GM23338 (cell line): ENCODE data around the gene ROBO1.

ENCODE experiments used
- CTCF ChIP-seq, 2 experiments: fragments of 200-600 bp in 1 of 2; sonication (generic) in 1 of 2; conservative IDR thresholded peaks; 2 replicates each; pipeline versions ENCODE4 v1.5.1 to v1.6.1; 2016 to 2017; ENCODE audit warnings: antibody characterized with exemption in 2 of 2, low read depth in 2 of 2, mild to moderate bottlenecking in 2 of 2, moderate library complexity in 1 of 2
- EZH2 ChIP-seq: fragments of 200-600 bp; sonication (generic); IDR thresholded peaks from one replicate; pipeline ENCODE4 v1.8.0; 2017; ENCODE audit warnings: antibody characterized with exemption, mild to moderate bottlenecking, low read depth; ENCODE audit not compliant: unreplicated experiment
- EZH2phosphoT487 ChIP-seq: fragments of 200-600 bp; sonication (generic); IDR thresholded peaks from one replicate; pipeline ENCODE4 v1.8.1; 2018; ENCODE audit warnings: antibody characterized with exemption; ENCODE audit not compliant: unreplicated experiment
- JUNB ChIP-seq: IDR thresholded peaks from one replicate; pipeline ENCODE4 v1.6.1; 2016; ENCODE audit warnings: antibody characterized with exemption; ENCODE audit not compliant: unreplicated experiment
- NANOG ChIP-seq: IDR thresholded peaks from 2 replicates; pipeline ENCODE4 v1.6.1; 2016; ENCODE audit warnings: antibody characterized with exemption, borderline replicate concordance
- POLR2AphosphoS5 ChIP-seq: IDR thresholded peaks from 2 replicates; pipeline ENCODE4 v1.6.1; 2016; ENCODE audit warnings: antibody characterized with exemption, low read depth
- REST ChIP-seq: IDR thresholded peaks from one replicate; pipeline ENCODE4 v1.6.1; 2018; ENCODE audit warnings: antibody characterized with exemption; ENCODE audit not compliant: unreplicated experiment
- ZNF114 ChIP-seq: fragments of 250-450 bp; sonication (Bioruptor Pico); IDR thresholded peaks from 2 replicates; pipeline ENCODE4 v1.5.0; 2020; ENCODE audit warnings: mild to moderate bottlenecking, moderate library complexity
- TF ChIP-seq, protein P1 (sequence below): IDR thresholded peaks from 2 replicates; pipeline ENCODE4 v1.6.1; 2016; ENCODE audit warnings: antibody characterized with exemption

- TF ChIP-seq, protein P1, sequence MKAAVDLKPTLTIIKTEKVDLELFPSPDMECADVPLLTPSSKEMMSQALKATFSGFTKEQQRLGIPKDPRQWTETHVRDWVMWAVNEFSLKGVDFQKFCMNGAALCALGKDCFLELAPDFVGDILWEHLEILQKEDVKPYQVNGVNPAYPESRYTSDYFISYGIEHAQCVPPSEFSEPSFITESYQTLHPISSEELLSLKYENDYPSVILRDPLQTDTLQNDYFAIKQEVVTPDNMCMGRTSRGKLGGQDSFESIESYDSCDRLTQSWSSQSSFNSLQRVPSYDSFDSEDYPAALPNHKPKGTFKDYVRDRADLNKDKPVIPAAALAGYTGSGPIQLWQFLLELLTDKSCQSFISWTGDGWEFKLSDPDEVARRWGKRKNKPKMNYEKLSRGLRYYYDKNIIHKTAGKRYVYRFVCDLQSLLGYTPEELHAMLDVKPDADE = no peak
- TF ChIP-seq CTCF (conservative IDR thresholded peaks at IDR 0.05; ENCODE audit: low read depth in 2 of 2) = no peak
- TF ChIP-seq POLR2AphosphoS5 = no peak
- TF ChIP-seq EZH2 = no peak
- TF ChIP-seq REST = no peak
- no peak for TF ChIP-seq EZH2phosphoT487
- no peak for TF ChIP-seq NANOG
- TF ChIP-seq JUNB = no peak
- no peak for TF ChIP-seq ZNF114
These were observed 293.8 kb downstream of the ROBO1 start for GRCh38 chr3:79473993-79474392.
